Naive thymus-derived CD4-positive, alpha-beta T cell (primary cell): ENCODE measurements around the gene TREH. TPM values are rescaled to one million over a fixed set of nuclear protein-coding genes. Genes with fewer than 3 reads are reported as not detected.

Experiments
- ATAC-seq: fragments of 150-1000 bp; cut with Tn5 transposase; 2 replicates; pipeline ENCODE4 v1.10.0; 2021; ENCODE audit warnings: mild to moderate bottlenecking, moderate library complexity
- CTCF ChIA-PET: fragments of 350-600 bp; sonication (Branson Sonifier 250); formaldehyde crosslinking; loops from one replicate; lab custom pipeline; 2021; ENCODE audit warnings: antibody characterized with exemption; lab: Charles Lee
- POLR2A ChIA-PET: fragments of 350-600 bp; sonication (Branson Sonifier 250); formaldehyde crosslinking; loops from one replicate; lab custom pipeline; 2021; ENCODE audit warnings: antibody characterized with exemption, inconsistent platforms; lab: Charles Lee
- DNase-seq, 9 donors: peaks; one replicate each; pipeline versions ENCODE4 v3.0.0 to v3.0.0-alpha.2; 2020 to 2022; ENCODE audit warnings: mixed read lengths in 1 of 9
- H3K27ac ChIP-seq: one replicate; pipeline ENCODE4 v1.7.0; 2013; ENCODE audit warnings: mild to moderate bottlenecking, low read depth, low read length, moderate library complexity
- H3K27me3 ChIP-seq, 2 donors: one replicate each; pipeline ENCODE4 v1.7.0; 2013; ENCODE audit warnings: low read length in 2 of 2, mild to moderate bottlenecking in 2 of 2, moderate library complexity in 2 of 2; ENCODE audit not compliant: control insufficient read depth in 2 of 2, insufficient read depth in 2 of 2
- H3K36me3 ChIP-seq, 3 experiments: 1 replicate in 2 of 3; 2 replicates in 1 of 3; pipeline ENCODE4 v1.7.0; 2013; ENCODE audit warnings: low read length in 3 of 3, mild to moderate bottlenecking in 3 of 3, moderate library complexity in 1 of 3; ENCODE audit not compliant: insufficient read depth in 3 of 3, control insufficient read depth in 2 of 3
- H3K4me1 ChIP-seq, 2 donors: one replicate each; pipeline ENCODE4 v1.7.0; 2013; ENCODE audit warnings: low read length in 2 of 2, mild to moderate bottlenecking in 2 of 2, moderate library complexity in 1 of 2; ENCODE audit not compliant: control insufficient read depth in 2 of 2, insufficient read depth in 2 of 2
- H3K4me3 ChIP-seq: 2 replicates; pipeline ENCODE4 v1.7.0; 2013; ENCODE audit warnings: mild to moderate bottlenecking, low read length
- H3K9me3 ChIP-seq, 3 experiments: 1 replicate in 2 of 3; 2 replicates in 1 of 3; pipeline ENCODE4 v1.7.0; 2013; ENCODE audit warnings: low read length in 3 of 3; ENCODE audit not compliant: control insufficient read depth in 2 of 3
- H3K27ac Mint-ChIP-seq, 9 donors: one replicate each; pipeline ENCODE4 v1.8.0; 2020 to 2022; ENCODE audit warnings: mixed read lengths in 9 of 9, mild to moderate bottlenecking in 8 of 9, moderate library complexity in 5 of 9, inconsistent platforms in 2 of 9
- H3K27me3 Mint-ChIP-seq, 5 donors: one replicate each; pipeline ENCODE4 v1.8.0; 2021 to 2022; ENCODE audit warnings: mixed read lengths in 5 of 5, mild to moderate bottlenecking in 1 of 5
- H3K36me3 Mint-ChIP-seq, 5 donors: one replicate each; pipeline ENCODE4 v1.8.0; 2020 to 2022; ENCODE audit warnings: mixed read lengths in 5 of 5, mild to moderate bottlenecking in 3 of 5, inconsistent platforms in 1 of 5
- H3K4me1 Mint-ChIP-seq, 7 donors: one replicate each; pipeline ENCODE4 v1.8.0; 2020 to 2022; ENCODE audit warnings: mixed read lengths in 7 of 7, mild to moderate bottlenecking in 3 of 7, inconsistent platforms in 1 of 7
- H3K4me3 Mint-ChIP-seq, 10 donors: one replicate each; pipeline ENCODE4 v1.8.0; 2020 to 2022; ENCODE audit warnings: mild to moderate bottlenecking in 10 of 10, mixed read lengths in 10 of 10, moderate library complexity in 6 of 10, inconsistent platforms in 2 of 10
- H3K9me3 Mint-ChIP-seq, 11 donors: one replicate each; pipeline ENCODE4 v1.8.0; 2020 to 2022; ENCODE audit warnings: mixed read lengths in 11 of 11, mild to moderate bottlenecking in 4 of 11, inconsistent platforms in 1 of 11, moderate library complexity in 1 of 11
- intact Hi-C, 2 donors: fragments of 100-400 bp; cut with micrococcal nuclease; formaldehyde crosslinking; loops; one replicate each; pipeline ENCODE4 v1.15.1; 2023
- polyA plus RNA-seq, 2 donors: library from polyadenylated mRNA; unstranded; fragments of 300-500 nt; fragmentation: Illumina TruSeq; gene quantifications; one replicate each; pipeline ENCODE4 v1.2.3, GENCODE V29; 2021
- total RNA-seq, 6 experiments: library from RNA in 5 of 6; stranded (reverse) in 5 of 6; gene quantifications; 1 replicate in 5 of 6; 2 replicates in 1 of 6; pipeline ENCODE4 v1.2.3 and lab custom pipeline; 2021 to 2026

The TREH gene
- total and polyA plus RNA-seq, 7 experiments from 2014 or later, result not detected

DNA sequence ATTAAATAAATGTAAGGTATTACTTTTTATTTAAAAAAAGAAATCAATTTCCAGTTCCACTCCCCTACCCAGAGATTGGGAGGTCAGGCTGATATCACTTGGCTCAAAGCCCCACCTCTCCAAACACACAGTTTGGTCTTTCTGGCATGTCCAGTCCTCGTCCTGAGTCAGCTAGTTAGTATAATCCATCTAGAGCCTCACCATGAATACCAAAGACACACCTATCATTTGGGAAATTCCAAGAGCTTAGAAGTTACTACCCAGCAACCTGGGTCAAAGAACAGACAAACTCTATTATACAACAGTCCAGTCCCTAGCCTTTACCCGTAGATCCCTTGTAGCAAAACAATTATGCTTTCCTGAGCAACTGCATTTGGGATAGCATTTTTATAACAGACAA is 9.4 kb downstream of the TREH start:
- peaks cover 3 to 26% (median 9%) of the 10 kb centered on the region in 11 donors for H3K9me3 Mint-ChIP-seq
- intact Hi-C loops, result no loop called here

DNA sequence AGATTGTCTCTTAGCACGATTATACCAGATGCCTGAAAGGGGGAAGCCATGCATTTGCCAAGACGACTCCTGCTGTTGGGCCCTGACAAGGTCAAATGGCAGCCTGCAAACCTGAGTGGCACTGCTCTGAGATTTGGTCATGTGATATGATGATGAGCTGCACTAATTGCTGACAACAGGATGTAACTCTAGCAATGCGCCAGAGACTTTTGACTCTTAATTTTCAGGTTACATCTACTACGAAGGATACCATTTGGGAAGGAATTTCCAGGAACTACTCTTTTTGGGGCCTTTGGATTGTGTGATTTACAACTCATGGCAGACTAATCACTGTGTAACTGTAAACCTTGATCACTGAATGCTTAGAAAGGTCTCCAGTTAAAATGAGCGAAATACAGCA is 13.1 kb downstream of the TREH start:
- Histone ChIP-seq H3K4me3 (no peak overlapping the region), H3K27ac (no peak overlapping the region), H3K27me3 (no peaks in the 10 kb centered on the region), H3K9me3 (no peaks in the 10 kb centered on the region), H3K36me3 (no peaks in the 10 kb centered on the region), H3K4me1 (peaks cover 0 to 4% of the 10 kb centered on the region in 2 donors)
- H3K27ac Mint-ChIP-seq, result peak overlapping the region in 2 of 9 donors; percentile 9 to 28
- peaks cover 0 to 24% (median 0%) of the 10 kb centered on the region in 5 donors for H3K27me3 Mint-ChIP-seq
- peaks cover 2 to 18% (median 5%) of the 10 kb centered on the region in 11 donors for H3K9me3 Mint-ChIP-seq
- peaks cover 0 to 2% (median 2%) of the 10 kb centered on the region in 5 donors for H3K36me3 Mint-ChIP-seq
- peak overlapping the region in 2 of 10 donors; percentile 1 to 25 for H3K4me3 Mint-ChIP-seq
- CTCF ChIA-PET, result interaction anchor here (0.6 to 1.6 kb wide), 5 partner anchors 9 to 671 kb away, joined by 3 to 5 read pairs (median 3); no protein-coding TSS in a partner anchor
- POLR2A ChIA-PET, result interaction anchor here (0.7 kb wide), 2 partner anchors 26 to 412 kb away, joined by 3 to 4 read pairs; no protein-coding TSS in a partner anchor
- intact Hi-C loops, result no loop called here
- DNase-seq (peak in 1 of 9 donors; percentile 16), ATAC-seq (no peak)
- peaks cover 0 to 9% (median 6%) of the 10 kb centered on the region in 7 donors for H3K4me1 Mint-ChIP-seq

More for the DNA sequence above, 9.4 kb downstream of the TREH start:
- Histone ChIP-seq H3K27ac (no peak overlapping the region), H3K4me1 (peaks cover 0 to 4% of the 10 kb centered on the region in 2 donors), H3K36me3 (no peaks in the 10 kb centered on the region), H3K4me3 (no peak overlapping the region), H3K27me3 (no peaks in the 10 kb centered on the region), H3K9me3 (no peaks in the 10 kb centered on the region)
- H3K36me3 Mint-ChIP-seq, result peaks cover 0 to 7% (median 3%) of the 10 kb centered on the region in 5 donors
- H3K4me1 Mint-ChIP-seq, result peaks cover 0 to 7% (median 6%) of the 10 kb centered on the region in 7 donors
- CTCF ChIA-PET, result no interaction called here
- no peak for DNase-seq
- ATAC-seq, result no peak
- POLR2A ChIA-PET, result no interaction called here
- H3K27ac Mint-ChIP-seq, result no peak overlapping the region
- no peak overlapping the region for H3K4me3 Mint-ChIP-seq
- peaks cover 0 to 46% (median 0%) of the 10 kb centered on the region in 5 donors for H3K27me3 Mint-ChIP-seq

DNA sequence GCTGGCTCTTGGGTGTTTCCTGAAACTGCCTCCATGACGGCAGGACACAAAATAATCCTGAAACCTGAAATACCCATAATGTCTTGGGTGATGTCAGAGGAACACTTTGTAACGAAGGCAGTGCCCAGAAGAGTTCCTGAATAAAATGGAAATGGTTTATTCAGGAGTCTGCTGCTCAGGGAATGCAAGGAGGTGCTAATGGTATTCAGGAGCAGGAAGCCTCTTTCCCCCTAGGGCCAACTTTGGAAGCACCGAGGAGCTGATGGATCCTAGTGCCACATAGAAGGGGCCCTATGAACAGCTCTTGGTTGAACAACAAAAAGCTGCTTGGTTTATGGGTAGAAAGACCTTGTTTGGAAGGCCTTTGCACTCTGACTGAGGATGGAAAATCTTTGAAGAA is 15.5 kb downstream of the TREH start:
- CTCF ChIA-PET, result no interaction called here
- DNase-seq (no peak), ATAC-seq (no peak)
- Histone ChIP-seq H3K4me3 (no peak overlapping the region), H3K9me3 (no peaks in the 10 kb centered on the region), H3K36me3 (no peaks in the 10 kb centered on the region), H3K27me3 (no peaks in the 10 kb centered on the region), H3K27ac (no peak overlapping the region), H3K4me1 (peaks cover 0 to 10% of the 10 kb centered on the region in 2 donors)
- H3K27me3 Mint-ChIP-seq, result peaks cover 0 to 8% (median 0%) of the 10 kb centered on the region in 5 donors
- peaks cover 0 to 18% (median 9%) of the 10 kb centered on the region in 7 donors for H3K4me1 Mint-ChIP-seq
- no peaks in the 10 kb centered on the region for H3K9me3 Mint-ChIP-seq
- intact Hi-C loops, result no loop called here
- POLR2A ChIA-PET, result no interaction called here
- no peak overlapping the region for H3K27ac Mint-ChIP-seq
- no peaks in the 10 kb centered on the region for H3K36me3 Mint-ChIP-seq
- H3K4me3 Mint-ChIP-seq, result no peak overlapping the region

DNA sequence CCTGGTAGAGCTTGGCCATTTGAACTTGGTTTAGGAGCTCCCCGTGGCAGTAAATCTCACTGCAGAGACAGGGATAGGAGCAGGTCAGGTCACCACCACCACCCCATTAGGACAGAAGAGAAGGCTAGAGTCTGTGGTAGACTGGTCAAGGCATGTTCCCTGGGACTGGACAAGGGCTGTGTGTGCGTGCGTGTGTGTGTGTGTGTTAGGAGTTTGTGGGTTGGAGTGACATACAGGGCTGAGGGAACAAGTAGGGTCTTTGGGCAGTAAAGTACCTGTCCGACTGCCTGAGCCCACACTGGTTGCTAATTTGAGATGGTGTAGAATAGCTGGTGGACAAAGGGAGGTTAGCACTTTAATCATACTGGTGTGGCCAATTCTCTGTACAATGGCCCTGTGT is 16.1 kb downstream of the TREH start:
- Mint-ChIP-seq H3K27ac (peak overlapping the region in 2 of 9 donors; percentile 8 to 44), H3K4me1 (peaks cover 0 to 19% (median 9%) of the 10 kb centered on the region in 7 donors), H3K4me3 (no peak overlapping the region), H3K9me3 (no peaks in the 10 kb centered on the region), H3K27me3 (peaks cover 0 to 4% (median 0%) of the 10 kb centered on the region in 5 donors), H3K36me3 (no peaks in the 10 kb centered on the region)
- ChIA-PET POLR2A (no interaction called here), CTCF (no interaction called here)
- Histone ChIP-seq H3K9me3 (no peaks in the 10 kb centered on the region), H3K4me1 (peaks cover 0 to 10% of the 10 kb centered on the region in 2 donors), H3K27ac (no peak overlapping the region), H3K36me3 (no peaks in the 10 kb centered on the region), H3K27me3 (no peaks in the 10 kb centered on the region), H3K4me3 (no peak overlapping the region)
- intact Hi-C loops, result no loop called here
- DNase-seq, result no peak
- no peak for ATAC-seq

DNA sequence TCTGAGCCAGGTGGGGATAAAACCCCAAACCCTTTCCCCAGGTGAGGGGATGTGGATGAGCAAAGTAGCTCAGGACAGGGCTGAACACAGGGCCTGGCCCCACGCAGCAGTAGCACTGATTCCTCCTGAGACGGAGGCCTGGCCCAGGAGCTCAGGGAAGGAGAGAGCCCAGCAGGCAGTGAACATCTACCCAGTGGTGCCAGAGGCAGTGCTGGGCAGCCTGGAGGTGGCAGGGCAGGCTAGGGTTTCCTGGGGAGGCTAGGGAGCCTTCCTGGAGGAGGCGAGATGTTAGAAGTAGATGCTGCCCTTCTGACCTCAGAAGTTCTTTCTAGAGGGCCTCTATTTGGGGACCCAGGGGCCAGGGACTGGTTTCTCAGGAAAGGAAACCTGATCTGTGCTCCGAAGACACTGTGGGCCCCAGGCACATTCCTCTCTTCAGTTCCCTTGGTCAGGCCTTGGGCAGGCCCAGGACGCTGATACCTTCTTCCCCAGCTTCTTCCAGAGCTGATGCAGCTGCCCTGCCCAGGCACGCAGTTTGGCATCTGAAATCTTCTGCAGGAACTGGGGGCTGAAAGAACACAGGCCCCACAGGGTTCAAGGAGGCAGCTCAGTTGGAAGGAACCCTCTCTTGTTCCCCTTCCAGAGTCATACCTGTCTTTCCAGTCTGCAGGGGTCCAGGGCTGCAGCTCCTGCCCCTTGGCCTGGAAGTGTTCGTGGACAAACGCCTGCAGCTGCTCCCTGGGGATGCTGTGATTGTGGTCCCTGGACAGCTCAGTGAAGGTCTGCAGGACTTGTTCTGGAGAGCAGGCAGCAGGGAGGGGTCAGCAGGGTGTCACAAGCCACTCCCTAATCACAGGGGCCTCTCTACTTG is 16.8 kb downstream of the TREH start:
- Histone ChIP-seq H3K4me1 (peaks cover 0 to 10% of the 10 kb centered on the region in 2 donors), H3K4me3 (no peak overlapping the region), H3K27ac (no peak overlapping the region), H3K36me3 (no peaks in the 10 kb centered on the region), H3K9me3 (no peaks in the 10 kb centered on the region), H3K27me3 (no peaks in the 10 kb centered on the region)
- ATAC-seq (no peak), DNase-seq (no peak)
- Mint-ChIP-seq H3K27ac (peak overlapping the region in 1 of 9 donors; percentile 19), H3K4me1 (peaks cover 0 to 19% (median 9%) of the 10 kb centered on the region in 7 donors), H3K36me3 (no peaks in the 10 kb centered on the region), H3K9me3 (no peaks in the 10 kb centered on the region), H3K27me3 (no peaks in the 10 kb centered on the region), H3K4me3 (no peak overlapping the region)
- intact Hi-C loops, result no loop called here
- POLR2A ChIA-PET, result no interaction called here
- CTCF ChIA-PET, result interaction anchor here (0.6 kb wide), 2 partner anchors 38 to 615 kb away, joined by 4 to 5 read pairs; no protein-coding TSS in a partner anchor

DNA sequence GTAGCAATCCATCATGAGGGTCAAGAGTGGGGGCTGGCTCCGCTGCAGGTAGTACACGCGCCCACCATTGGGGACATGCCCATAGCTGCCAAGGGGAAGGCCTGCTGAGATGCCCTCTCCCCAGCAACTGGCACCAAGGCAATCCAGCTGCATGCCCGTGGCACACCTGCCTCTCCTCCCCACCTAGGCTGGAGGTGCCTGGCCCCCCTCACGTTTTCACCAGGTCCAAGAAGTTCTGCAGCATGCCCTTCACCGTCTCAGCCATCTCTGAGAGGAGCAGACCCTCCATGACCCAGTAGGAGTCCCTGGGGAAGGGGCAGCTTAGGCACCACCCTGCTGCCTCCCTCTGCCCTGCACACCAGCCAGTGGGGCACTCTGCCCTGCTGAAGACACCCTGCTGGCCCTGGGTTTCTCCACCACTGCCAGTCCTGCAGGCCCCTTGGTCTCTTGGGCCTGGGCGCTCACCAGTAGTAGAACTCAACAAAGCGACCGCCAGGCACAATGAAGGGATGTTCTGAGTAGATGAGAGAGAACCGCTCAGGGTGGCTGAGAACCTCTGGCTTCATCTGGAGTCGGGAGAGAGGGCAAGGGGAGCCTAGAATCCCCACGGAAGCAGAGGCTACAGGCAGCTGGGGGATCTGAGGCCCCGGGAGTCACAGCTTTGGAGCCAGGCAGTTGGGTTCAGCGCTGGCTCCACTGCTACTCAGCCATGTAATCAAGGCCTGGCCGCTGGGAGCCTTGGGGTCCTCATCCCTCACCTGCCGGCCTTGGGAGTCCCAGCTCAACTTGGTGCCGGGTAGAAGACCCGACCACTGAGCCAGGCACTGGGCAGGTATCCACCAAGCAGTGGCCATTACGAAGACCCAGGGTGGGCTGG is 17.8 kb downstream of the TREH start:
- intact Hi-C loops, result no loop called here
- DNase-seq (no peak), ATAC-seq (no peak)
- H3K4me1 Mint-ChIP-seq, result peaks cover 0 to 19% (median 11%) of the 10 kb centered on the region in 7 donors
- H3K4me3 Mint-ChIP-seq, result no peak overlapping the region
- H3K4me1 ChIP-seq, result peaks cover 0 to 10% of the 10 kb centered on the region in 2 donors
- no peak overlapping the region for H3K4me3 ChIP-seq
- no peaks in the 10 kb centered on the region for H3K27me3 Mint-ChIP-seq
- no peaks in the 10 kb centered on the region for H3K9me3 Mint-ChIP-seq
- CTCF ChIA-PET, result interaction anchor here (0.6 to 0.9 kb wide), 2 partner anchors 28 to 37 kb away, joined by 3 to 5 read pairs; no protein-coding TSS in a partner anchor
- no peak overlapping the region for H3K27ac Mint-ChIP-seq
- no peak overlapping the region for H3K27ac ChIP-seq
- POLR2A ChIA-PET, result no interaction called here
- H3K36me3 ChIP-seq, result no peaks in the 10 kb centered on the region
- no peaks in the 10 kb centered on the region for H3K9me3 ChIP-seq
- H3K36me3 Mint-ChIP-seq, result no peaks in the 10 kb centered on the region
- H3K27me3 ChIP-seq, result no peaks in the 10 kb centered on the region
